ENCODE measurements around the gene SRSF3.

DNA sequence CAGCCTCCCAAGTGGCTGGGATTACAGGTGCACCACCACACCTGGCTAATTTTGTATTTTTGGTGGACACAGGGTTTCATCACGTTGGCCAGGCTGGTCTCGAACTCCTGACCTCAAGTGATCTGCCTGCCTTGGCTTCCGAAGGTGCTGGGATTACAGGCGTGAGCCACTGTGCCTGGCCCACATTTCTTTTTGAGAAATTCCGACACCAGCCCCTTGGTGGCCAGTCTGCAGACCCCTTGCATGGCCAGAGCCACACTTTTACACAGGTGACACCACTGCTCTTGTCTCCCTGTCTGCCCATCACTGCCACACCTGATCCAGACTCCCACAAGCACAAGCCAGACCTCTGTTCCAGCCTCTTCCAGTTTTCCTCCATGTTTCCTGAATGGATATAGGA, 33.0 kb downstream of the SRSF3 start:
- TF ChIP-seq, protein P1, sequence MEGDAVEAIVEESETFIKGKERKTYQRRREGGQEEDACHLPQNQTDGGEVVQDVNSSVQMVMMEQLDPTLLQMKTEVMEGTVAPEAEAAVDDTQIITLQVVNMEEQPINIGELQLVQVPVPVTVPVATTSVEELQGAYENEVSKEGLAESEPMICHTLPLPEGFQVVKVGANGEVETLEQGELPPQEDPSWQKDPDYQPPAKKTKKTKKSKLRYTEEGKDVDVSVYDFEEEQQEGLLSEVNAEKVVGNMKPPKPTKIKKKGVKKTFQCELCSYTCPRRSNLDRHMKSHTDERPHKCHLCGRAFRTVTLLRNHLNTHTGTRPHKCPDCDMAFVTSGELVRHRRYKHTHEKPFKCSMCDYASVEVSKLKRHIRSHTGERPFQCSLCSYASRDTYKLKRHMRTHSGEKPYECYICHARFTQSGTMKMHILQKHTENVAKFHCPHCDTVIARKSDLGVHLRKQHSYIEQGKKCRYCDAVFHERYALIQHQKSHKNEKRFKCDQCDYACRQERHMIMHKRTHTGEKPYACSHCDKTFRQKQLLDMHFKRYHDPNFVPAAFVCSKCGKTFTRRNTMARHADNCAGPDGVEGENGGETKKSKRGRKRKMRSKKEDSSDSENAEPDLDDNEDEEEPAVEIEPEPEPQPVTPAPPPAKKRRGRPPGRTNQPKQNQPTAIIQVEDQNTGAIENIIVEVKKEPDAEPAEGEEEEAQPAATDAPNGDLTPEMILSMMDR (IDR thresholded peaks at IDR 0.05; ENCODE audit: low read depth, low read length, poor library complexity, severe bottlenecking), result no peak
- no peak for TF ChIP-seq EZH2phosphoT487 (IDR thresholded peaks at IDR 0.05; ENCODE audit: borderline replicate concordance, low read length)

Data from DOHH2 (cell line).